ENCODE data around the gene KCNJ5.

KCNJ5 gene

GRCh38 chr11:128871168-128871610 lies 20.0 kb upstream of the KCNJ5 start:
- DNase-seq (ENCODE audit: low read depth, low spot score), result no peak

GRCh38 chr11:128872094-128872493 lies 19.1 kb upstream of the KCNJ5 start:
- no peak for DNase-seq (ENCODE audit: low read depth, low spot score)

GRCh38 chr11:128872594-128872993 lies 18.6 kb upstream of the KCNJ5 start:
- no peak for DNase-seq (ENCODE audit: low read depth, low spot score)

GRCh38 chr11:128874427-128874826 lies 16.7 kb upstream of the KCNJ5 start:
- DNase-seq (ENCODE audit: low read depth, low spot score), result no peak

GRCh38 chr11:128876133-128876650 lies 15.0 kb upstream of the KCNJ5 start:
- DNase-seq (ENCODE audit: low read depth, low spot score), result no peak

- no peak for DNase-seq (ENCODE audit: low read depth, low spot score)
These were observed 13.4 kb upstream of the KCNJ5 start for GRCh38 chr11:128877726-128878125.

- no peak for DNase-seq (ENCODE audit: low read depth, low spot score)
These were observed 12.7 kb upstream of the KCNJ5 start for GRCh38 chr11:128878455-128878854.

GRCh38 chr11:128879817-128880216 lies 11.3 kb upstream of the KCNJ5 start:
- DNase-seq (ENCODE audit: low read depth, low spot score), result no peak

GRCh38 chr11:128881221-128881620 lies 9.9 kb upstream of the KCNJ5 start:
- DNase-seq (ENCODE audit: low read depth, low spot score), result no peak

GRCh38 chr11:128882451-128882850 lies 8.7 kb upstream of the KCNJ5 start:
- no peak for DNase-seq (ENCODE audit: low read depth, low spot score)

GRCh38 chr11:128884054-128884453 lies 7.1 kb upstream of the KCNJ5 start:
- DNase-seq (ENCODE audit: low read depth, low spot score), result no peak

- peak; percentile 46 for DNase-seq (ENCODE audit: low read depth, low spot score)
These were observed 6.3 kb upstream of the KCNJ5 start for GRCh38 chr11:128884703-128885338.

- DNase-seq (ENCODE audit: low read depth, low spot score), result no peak
These were observed 4.6 kb upstream of the KCNJ5 start for GRCh38 chr11:128886406-128887124.

GRCh38 chr11:128888034-128888985 lies 2.8 kb upstream of the KCNJ5 start:
- DNase-seq (ENCODE audit: low read depth, low spot score), result no peak

- no peak for DNase-seq (ENCODE audit: low read depth, low spot score)
These were observed 1.4 kb upstream of the KCNJ5 start for GRCh38 chr11:128889657-128890213.

GRCh38 chr11:128890216-128890542 lies 977 bp upstream of the KCNJ5 start:
- DNase-seq (ENCODE audit: low read depth, low spot score), result no peak

- DNase-seq (ENCODE audit: low read depth, low spot score), result no peak
These were observed 800 bp downstream of the KCNJ5 start for GRCh38 chr11:128891913-128892398.

- no peak for DNase-seq (ENCODE audit: low read depth, low spot score)
These were observed 1.9 kb downstream of the KCNJ5 start for GRCh38 chr11:128892866-128893565.

GRCh38 chr11:128893578-128894285 lies 2.6 kb downstream of the KCNJ5 start:
- DNase-seq (ENCODE audit: low read depth, low spot score), result no peak

- DNase-seq (ENCODE audit: low read depth, low spot score), result no peak
These were observed 3.1 kb downstream of the KCNJ5 start for GRCh38 chr11:128894286-128894681.
